Measurements from ENCODE around the gene UGP2. TPM values are rescaled to one million over a fixed set of nuclear protein-coding genes. Genes with fewer than 3 reads are reported as not detected.

UGP2 gene
- total and polyA plus RNA-seq, 4 donors, result 90.0 to 148 (median 136) TPM

- H3K27me3 ChIP-seq (ENCODE audit: control insufficient read depth, insufficient read depth, low read length), result no peaks in the 10 kb centered on the region
- no peak overlapping the region for H3K4me3 ChIP-seq (ENCODE audit: low read depth, low read length)
- H3K36me3 ChIP-seq (ENCODE audit: control insufficient read depth, insufficient read depth, low read length), result peaks cover 3% of the 10 kb centered on the region
- no peaks in the 10 kb centered on the region for H3K9me3 ChIP-seq (ENCODE audit: control insufficient read depth, insufficient read depth, low read length)
- peaks cover 2% of the 10 kb centered on the region for H3K4me1 ChIP-seq (ENCODE audit: control insufficient read depth, insufficient read depth, low read length)
- WGBS (ENCODE audit: insufficient coverage), result no CpG with 5 or more reads among the region's 6 CpGs
- DNase-seq (ENCODE audit: low read depth in 4 of 6, low spot score in 6 of 6), result no peak
- H3K27ac ChIP-seq (ENCODE audit: low read depth, low read length), result no peak overlapping the region
Measured at GRCh38 chr2:63872571-63873328, 31.1 kb downstream of the UGP2 start.

- Histone ChIP-seq H3K36me3 (ENCODE audit: control insufficient read depth, insufficient read depth, low read length) (peaks cover 3% of the 10 kb centered on the region), H3K9me3 (ENCODE audit: control insufficient read depth, insufficient read depth, low read length) (no peaks in the 10 kb centered on the region), H3K4me3 (ENCODE audit: low read depth, low read length) (no peak overlapping the region), H3K27me3 (ENCODE audit: control insufficient read depth, insufficient read depth, low read length) (no peaks in the 10 kb centered on the region), H3K27ac (ENCODE audit: low read depth, low read length) (peak overlapping the region; percentile 61), H3K4me1 (ENCODE audit: control insufficient read depth, insufficient read depth, low read length) (peaks cover 2% of the 10 kb centered on the region)
- WGBS (ENCODE audit: insufficient coverage), result 89% methylated on average over 3 of the region's 5 CpGs
- no peak for DNase-seq (ENCODE audit: low read depth in 4 of 6, low spot score in 6 of 6)
Measured at GRCh38 chr2:63874204-63875130, 32.8 kb downstream of the UGP2 start.

GRCh38 chr2:63875131-63875527 lies 33.4 kb downstream of the UGP2 start:
- no peak overlapping the region for H3K4me3 ChIP-seq (ENCODE audit: low read depth, low read length)
- peaks cover 2% of the 10 kb centered on the region for H3K4me1 ChIP-seq (ENCODE audit: control insufficient read depth, insufficient read depth, low read length)
- H3K27me3 ChIP-seq (ENCODE audit: control insufficient read depth, insufficient read depth, low read length), result no peaks in the 10 kb centered on the region
- H3K27ac ChIP-seq (ENCODE audit: low read depth, low read length), result peak overlapping the region; percentile 61
- WGBS (ENCODE audit: insufficient coverage), result no CpG with 5 or more reads among the region's 1 CpG
- no peaks in the 10 kb centered on the region for H3K9me3 ChIP-seq (ENCODE audit: control insufficient read depth, insufficient read depth, low read length)
- peaks cover 4% of the 10 kb centered on the region for H3K36me3 ChIP-seq (ENCODE audit: control insufficient read depth, insufficient read depth, low read length)
- DNase-seq (ENCODE audit: low read depth in 4 of 6, low spot score in 6 of 6), result peak in 1 of 6 donors; percentile 85

- Histone ChIP-seq H3K27ac (ENCODE audit: low read depth, low read length) (peak overlapping the region; percentile 61), H3K4me3 (ENCODE audit: low read depth, low read length) (no peak overlapping the region), H3K27me3 (ENCODE audit: control insufficient read depth, insufficient read depth, low read length) (no peaks in the 10 kb centered on the region), H3K4me1 (ENCODE audit: control insufficient read depth, insufficient read depth, low read length) (peaks cover 5% of the 10 kb centered on the region), H3K36me3 (ENCODE audit: control insufficient read depth, insufficient read depth, low read length) (peaks cover 5% of the 10 kb centered on the region), H3K9me3 (ENCODE audit: control insufficient read depth, insufficient read depth, low read length) (no peaks in the 10 kb centered on the region)
- no peak for DNase-seq (ENCODE audit: low read depth in 4 of 6, low spot score in 6 of 6)
- 60% methylated on average over 2 of the region's 3 CpGs for WGBS (ENCODE audit: insufficient coverage)
Measured at GRCh38 chr2:63875559-63876245, 34.0 kb downstream of the UGP2 start.

- no peak overlapping the region for H3K4me3 ChIP-seq (ENCODE audit: low read depth, low read length)
- H3K27ac ChIP-seq (ENCODE audit: low read depth, low read length), result peak overlapping the region; percentile 61
- H3K27me3 ChIP-seq (ENCODE audit: control insufficient read depth, insufficient read depth, low read length), result no peaks in the 10 kb centered on the region
- no peak for DNase-seq (ENCODE audit: low read depth in 4 of 6, low spot score in 6 of 6)
- no CpG with 5 or more reads among the region's 5 CpGs for WGBS (ENCODE audit: insufficient coverage)
- H3K4me1 ChIP-seq (ENCODE audit: control insufficient read depth, insufficient read depth, low read length), result peaks cover 5% of the 10 kb centered on the region
- H3K36me3 ChIP-seq (ENCODE audit: control insufficient read depth, insufficient read depth, low read length), result peaks cover 5% of the 10 kb centered on the region
- H3K9me3 ChIP-seq (ENCODE audit: control insufficient read depth, insufficient read depth, low read length), result no peaks in the 10 kb centered on the region
Measured at GRCh38 chr2:63876311-63876710, 34.6 kb downstream of the UGP2 start.

- H3K27ac ChIP-seq (ENCODE audit: low read depth, low read length), result no peak overlapping the region
- no peaks in the 10 kb centered on the region for H3K9me3 ChIP-seq (ENCODE audit: control insufficient read depth, insufficient read depth, low read length)
- H3K4me1 ChIP-seq (ENCODE audit: control insufficient read depth, insufficient read depth, low read length), result peaks cover 5% of the 10 kb centered on the region
- no peaks in the 10 kb centered on the region for H3K27me3 ChIP-seq (ENCODE audit: control insufficient read depth, insufficient read depth, low read length)
- no peak overlapping the region for H3K4me3 ChIP-seq (ENCODE audit: low read depth, low read length)
- no peak for DNase-seq (ENCODE audit: low read depth in 4 of 6, low spot score in 6 of 6)
- WGBS (ENCODE audit: insufficient coverage), result no CpG with 5 or more reads among the region's 1 CpG
- peaks cover 5% of the 10 kb centered on the region for H3K36me3 ChIP-seq (ENCODE audit: control insufficient read depth, insufficient read depth, low read length)
Measured at GRCh38 chr2:63878486-63878885, 36.8 kb downstream of the UGP2 start.

- H3K36me3 ChIP-seq (ENCODE audit: control insufficient read depth, insufficient read depth, low read length), result peaks cover 5% of the 10 kb centered on the region
- H3K9me3 ChIP-seq (ENCODE audit: control insufficient read depth, insufficient read depth, low read length), result no peaks in the 10 kb centered on the region
- H3K27me3 ChIP-seq (ENCODE audit: control insufficient read depth, insufficient read depth, low read length), result no peaks in the 10 kb centered on the region
- H3K4me1 ChIP-seq (ENCODE audit: control insufficient read depth, insufficient read depth, low read length), result peaks cover 5% of the 10 kb centered on the region
- no peak overlapping the region for H3K4me3 ChIP-seq (ENCODE audit: low read depth, low read length)
- no peak for DNase-seq (ENCODE audit: low read depth in 4 of 6, low spot score in 6 of 6)
- 80% methylated on average over 1 of the region's 2 CpGs for WGBS (ENCODE audit: insufficient coverage)
- no peak overlapping the region for H3K27ac ChIP-seq (ENCODE audit: low read depth, low read length)
Measured at GRCh38 chr2:63879876-63880433, 38.3 kb downstream of the UGP2 start.

- Histone ChIP-seq H3K4me3 (ENCODE audit: low read depth, low read length) (no peak overlapping the region), H3K9me3 (ENCODE audit: control insufficient read depth, insufficient read depth, low read length) (no peaks in the 10 kb centered on the region), H3K27me3 (ENCODE audit: control insufficient read depth, insufficient read depth, low read length) (no peaks in the 10 kb centered on the region), H3K4me1 (ENCODE audit: control insufficient read depth, insufficient read depth, low read length) (peaks cover 3% of the 10 kb centered on the region), H3K36me3 (ENCODE audit: control insufficient read depth, insufficient read depth, low read length) (peaks cover 5% of the 10 kb centered on the region), H3K27ac (ENCODE audit: low read depth, low read length) (no peak overlapping the region)
- no CpG with 5 or more reads among the region's 4 CpGs for WGBS (ENCODE audit: insufficient coverage)
- no peak for DNase-seq (ENCODE audit: low read depth in 4 of 6, low spot score in 6 of 6)
Measured at GRCh38 chr2:63880625-63881024, 38.9 kb downstream of the UGP2 start.

GRCh38 chr2:63881205-63881604 lies 39.5 kb downstream of the UGP2 start:
- Histone ChIP-seq H3K27ac (ENCODE audit: low read depth, low read length) (no peak overlapping the region), H3K4me1 (ENCODE audit: control insufficient read depth, insufficient read depth, low read length) (peaks cover 3% of the 10 kb centered on the region), H3K36me3 (ENCODE audit: control insufficient read depth, insufficient read depth, low read length) (peaks cover 5% of the 10 kb centered on the region), H3K4me3 (ENCODE audit: low read depth, low read length) (no peak overlapping the region), H3K9me3 (ENCODE audit: control insufficient read depth, insufficient read depth, low read length) (no peaks in the 10 kb centered on the region), H3K27me3 (ENCODE audit: control insufficient read depth, insufficient read depth, low read length) (no peaks in the 10 kb centered on the region)
- DNase-seq (ENCODE audit: low read depth in 4 of 6, low spot score in 6 of 6), result peak in 1 of 6 donors; percentile 20
- WGBS (ENCODE audit: insufficient coverage), result no CpG with 5 or more reads among the region's 2 CpGs
